NOMO-1 treated with dmso at 0.1 percent for 144 hours (cell line): ENCODE data around the gene MCAM.

ENCODE experiments used
- DNase-seq: peaks from one replicate; lab custom pipeline; 2025; ENCODE audit not compliant: unreplicated experiment; lab: John Stamatoyannopoulos, UW

MCAM gene

DNA sequence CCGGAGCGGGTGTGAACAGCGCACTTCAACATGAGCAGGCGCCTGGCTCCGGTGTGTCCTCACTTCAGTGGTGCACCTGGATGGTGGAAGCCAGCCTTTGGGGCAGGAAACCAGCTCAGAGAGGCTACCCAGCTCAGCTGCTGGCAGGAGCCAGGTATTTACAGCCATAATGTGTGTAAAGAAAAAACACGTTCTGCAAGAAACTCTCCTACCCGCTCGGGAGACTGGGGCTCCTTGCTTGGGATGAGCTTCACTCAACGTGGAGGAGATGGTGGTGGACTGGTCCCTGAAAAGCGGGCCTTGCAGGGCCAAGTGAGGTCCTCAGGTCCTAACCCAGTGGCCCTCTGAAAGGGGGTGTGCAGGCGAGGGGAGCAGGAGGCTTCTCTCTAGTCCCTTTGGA lies 7.5 kb downstream of the MCAM start:
- no peak for DNase-seq

DNA sequence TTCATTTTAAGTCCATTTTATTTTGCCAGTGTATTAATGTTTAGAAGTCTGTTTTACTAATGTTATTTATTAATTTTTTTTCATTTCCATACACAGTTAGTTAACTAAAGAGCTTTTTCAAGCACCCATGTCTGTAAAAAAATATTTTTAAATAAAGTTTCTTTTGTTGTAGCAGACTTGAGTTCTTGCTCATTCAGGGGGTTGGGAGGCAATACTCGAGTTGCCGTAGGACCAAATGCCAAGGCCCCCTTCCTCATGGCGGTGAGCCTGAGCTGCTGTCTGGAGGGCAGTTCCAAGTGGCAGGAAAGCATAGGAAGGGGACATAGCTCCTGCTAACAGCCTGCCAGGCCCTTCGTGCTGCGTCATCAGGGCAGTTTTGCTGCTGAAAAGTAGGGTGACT lies 9.0 kb downstream of the MCAM start:
- DNase-seq, result no peak

DNA sequence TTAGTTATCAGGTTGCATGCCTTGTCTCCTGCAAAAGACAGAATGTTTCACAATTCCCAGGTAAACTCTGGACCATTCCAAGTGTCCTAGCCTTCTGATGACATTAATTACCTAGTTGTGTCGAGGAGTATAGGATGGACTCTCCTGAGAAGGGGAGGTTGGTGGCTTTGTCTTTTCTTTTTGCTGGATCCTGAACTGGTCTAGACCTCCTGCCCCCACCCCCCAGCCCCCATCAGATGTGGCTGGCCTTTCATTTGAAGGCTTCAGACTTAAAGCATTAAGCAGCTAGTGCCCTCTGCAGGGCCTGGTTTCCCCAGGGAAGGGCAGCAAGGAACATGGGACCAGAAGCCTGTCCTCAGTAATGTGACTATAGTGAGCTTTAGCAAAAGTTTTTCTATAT lies 9.7 kb downstream of the MCAM start:
- DNase-seq, result no peak

DNA sequence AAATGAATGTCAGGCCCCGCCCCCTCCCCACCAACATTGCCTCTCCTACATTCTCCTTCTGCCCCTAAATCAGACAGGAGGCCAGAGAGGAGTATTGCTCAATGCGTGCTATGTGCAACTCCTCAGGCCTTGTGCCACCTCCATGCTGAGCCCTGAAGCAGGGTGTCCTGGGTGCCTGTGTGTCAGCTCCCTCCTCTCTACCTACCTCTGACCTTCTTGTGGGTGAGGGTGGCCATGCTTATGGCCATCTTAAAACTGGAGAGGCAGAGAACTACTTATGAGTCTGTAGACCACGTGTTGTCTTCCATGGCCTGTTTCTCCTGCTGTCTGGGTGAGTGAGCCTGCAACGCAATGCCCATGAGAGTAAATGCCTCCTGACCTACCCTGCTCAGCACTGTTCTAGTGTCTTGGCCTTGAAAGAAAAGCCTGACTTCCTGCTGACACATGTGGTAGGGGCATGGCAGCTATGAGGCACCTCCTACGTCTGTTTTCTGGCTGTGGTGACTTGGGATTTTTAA lies 10.5 kb downstream of the MCAM start:
- DNase-seq, result no peak

DNA sequence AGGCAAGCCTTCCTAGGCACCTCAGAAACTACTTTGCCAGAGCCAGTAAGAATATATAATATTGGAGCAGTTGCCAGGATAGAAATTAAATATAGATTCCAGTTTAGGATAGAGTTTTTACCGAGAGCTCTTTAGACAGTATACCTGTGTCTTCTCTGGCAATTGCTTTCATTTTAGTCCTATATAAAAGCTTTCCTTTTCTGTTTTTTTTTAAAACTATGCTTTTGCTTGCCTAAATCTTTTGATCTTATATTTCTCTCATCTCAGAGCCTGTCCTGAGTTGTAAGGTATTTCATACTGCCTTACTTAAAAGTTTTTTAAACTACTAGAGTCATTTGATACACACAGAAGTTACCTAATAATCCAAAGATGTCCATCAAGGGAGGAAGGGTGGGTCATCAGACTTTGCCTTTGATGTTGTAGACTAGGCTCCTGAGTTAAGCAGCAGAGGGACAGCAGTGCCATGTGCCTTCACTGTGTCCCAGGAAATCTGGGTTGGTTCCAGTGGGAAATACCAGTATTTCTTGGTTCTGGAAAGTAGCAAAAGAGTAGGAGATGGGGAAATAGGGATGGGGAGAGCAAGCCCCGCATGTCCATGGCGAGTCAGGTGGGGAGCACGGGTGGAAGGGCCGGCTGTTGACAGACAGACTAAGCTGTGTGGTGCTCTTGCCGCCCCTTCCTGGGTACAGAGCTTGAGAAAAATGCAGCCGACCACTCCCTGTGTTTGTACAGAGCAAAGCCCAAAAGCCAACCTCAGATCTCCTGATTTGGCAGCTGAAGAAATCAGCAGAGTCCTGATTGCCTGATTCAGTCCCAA lies 11.2 kb downstream of the MCAM start:
- DNase-seq, result no peak

DNA sequence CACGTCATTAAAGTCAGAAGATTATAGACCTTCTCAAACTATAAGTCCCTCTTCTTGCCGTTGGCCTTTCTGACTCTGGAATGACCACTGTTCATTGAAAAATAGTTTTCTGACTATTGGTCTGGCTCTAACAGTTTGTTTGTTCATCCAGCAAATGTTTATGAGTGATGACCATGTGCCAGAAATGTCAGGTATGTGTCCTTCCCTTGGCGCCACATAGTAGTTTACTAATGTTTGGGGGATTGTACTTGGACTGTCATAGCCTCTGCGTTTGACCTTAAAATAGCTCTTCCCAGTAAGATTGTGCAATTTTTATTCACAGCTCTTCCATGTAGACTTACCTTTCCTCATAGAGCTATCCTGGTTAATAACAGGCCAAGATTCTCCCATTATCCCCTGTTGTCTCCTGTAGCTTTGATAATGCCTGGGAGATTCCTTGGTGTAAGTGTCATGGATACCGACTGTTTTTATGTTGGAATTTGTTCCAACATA lies 13.7 kb downstream of the MCAM start:
- no peak for DNase-seq

DNA sequence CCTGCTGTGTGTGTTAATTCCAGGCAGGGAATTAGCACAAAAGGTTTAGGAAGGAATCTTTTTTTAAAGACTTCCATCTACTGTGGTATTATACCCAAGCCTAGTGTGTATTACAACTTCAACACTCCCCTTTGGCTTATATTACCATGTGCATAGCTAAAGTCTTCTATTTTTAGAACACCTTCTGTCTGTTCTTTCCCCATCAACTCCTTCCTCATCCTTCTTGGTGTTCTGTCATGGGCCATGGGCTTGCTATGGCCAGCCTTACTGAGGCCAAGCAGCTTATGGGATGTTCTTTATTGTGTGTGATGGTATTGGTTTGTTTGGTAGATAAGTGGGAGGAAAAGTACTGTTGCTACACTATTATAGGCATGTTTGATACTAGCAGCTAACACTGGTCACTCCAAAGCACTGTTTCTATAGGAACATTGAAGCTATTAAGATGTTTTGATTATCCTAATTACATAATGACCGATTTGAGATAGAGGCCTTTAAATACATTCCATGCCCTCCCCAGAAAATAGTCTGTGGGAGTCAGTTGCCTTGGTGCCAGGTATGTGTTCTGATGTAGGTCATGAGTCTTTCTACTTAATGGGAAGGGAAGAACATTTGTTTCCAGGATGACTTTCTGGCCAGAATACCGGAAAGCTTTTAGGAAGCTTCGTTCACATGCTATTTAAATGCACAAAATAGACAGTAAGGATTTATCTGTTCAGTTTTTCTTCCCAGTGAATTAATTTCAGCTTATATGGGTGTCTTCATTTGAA lies 16.5 kb downstream of the MCAM start:
- no peak for DNase-seq

DNA sequence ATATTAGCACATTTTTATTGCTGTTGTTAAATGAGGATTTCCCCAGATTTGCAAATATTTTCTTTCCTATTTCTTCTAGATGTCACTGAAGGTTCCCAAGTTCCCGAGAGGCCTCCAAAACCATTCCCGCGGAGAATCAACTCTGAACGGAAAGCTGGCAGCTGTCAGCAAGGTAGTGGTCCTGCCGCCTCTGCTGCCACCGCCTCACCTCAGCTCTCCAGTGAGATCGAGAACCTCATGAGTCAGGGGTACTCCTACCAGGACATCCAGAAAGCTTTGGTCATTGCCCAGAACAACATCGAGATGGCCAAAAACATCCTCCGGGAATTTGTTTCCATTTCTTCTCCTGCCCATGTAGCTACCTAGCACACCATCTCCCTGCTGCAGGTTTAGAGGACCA lies 17.5 kb downstream of the MCAM start:
- no peak for DNase-seq

DNA sequence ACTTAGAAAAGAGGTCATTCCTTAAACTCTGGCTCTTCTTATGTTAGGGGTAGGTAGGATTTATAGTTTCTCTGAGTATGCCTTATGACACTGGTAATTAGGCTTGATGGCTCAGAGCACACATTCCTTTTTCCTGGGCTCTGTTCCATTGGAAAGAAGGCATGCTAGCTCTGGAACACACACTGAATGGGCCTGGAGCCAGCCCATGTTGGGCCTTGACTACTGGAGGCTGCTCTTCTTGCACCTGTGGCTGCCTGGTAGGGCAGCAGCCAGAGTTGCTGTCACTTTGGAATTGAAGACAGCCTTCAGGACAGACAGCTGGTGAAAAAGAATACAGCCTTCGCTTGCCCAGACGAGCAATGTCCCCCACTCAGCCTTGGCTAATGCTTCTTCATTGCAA lies 18.2 kb downstream of the MCAM start:
- DNase-seq, result no peak

DNA sequence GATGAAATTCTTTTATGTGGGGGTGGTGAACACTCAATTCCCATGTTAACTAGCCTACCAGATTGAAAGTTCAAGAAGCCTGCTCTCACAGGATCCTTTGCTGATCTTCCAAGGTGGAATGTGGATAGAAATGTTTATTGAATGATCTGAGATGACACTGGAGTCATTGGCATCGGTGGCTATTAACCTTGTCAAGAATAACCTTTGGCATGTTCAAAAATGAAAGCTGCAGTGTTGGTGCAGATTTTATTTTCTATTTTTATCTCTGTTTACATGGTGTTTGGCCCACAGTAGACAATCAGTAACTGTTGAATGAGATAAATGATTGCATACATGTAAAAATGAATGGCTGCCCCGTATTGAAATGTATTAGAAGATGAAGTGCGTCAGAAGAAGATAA lies 19.0 kb downstream of the MCAM start:
- DNase-seq, result no peak

DNA sequence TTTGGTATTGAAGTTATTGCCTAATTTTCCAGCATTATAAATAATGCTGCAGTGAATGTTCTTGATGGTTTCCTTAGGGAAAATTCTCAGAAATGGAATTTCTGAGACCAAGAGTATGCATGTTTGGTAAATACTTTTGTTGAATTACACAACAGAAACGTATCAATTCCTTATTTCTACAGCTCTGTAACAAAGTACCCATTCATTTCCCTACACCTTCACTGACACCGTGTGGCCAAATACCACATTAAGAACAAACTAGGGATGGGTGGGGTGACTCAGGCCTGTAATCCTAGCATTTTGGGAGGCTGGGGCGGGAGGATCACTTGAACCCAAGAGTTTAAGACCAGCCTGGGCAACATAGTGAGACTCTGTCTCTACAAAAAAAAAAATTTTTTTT lies 21.8 kb downstream of the MCAM start:
- no peak for DNase-seq

DNA sequence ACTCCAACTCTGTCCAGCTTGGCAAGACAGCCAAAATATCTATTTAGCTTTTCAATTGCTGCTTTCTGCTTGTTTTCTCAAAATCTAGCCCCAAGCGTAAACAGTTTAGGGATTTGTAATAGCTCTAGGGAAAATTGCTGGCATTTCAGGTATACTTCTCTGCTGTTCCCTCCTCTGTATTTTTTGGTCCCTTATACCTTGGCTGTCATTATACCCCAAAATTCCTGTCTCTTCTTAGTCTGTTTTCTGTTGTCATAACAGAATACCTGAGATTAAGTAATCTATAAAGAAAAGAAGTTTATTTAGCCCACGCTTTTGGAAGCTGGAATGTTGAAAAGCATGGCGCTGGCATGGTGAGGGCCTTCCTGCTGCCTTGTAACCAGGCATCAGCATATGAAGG lies 23.5 kb downstream of the MCAM start:
- no peak for DNase-seq

DNA sequence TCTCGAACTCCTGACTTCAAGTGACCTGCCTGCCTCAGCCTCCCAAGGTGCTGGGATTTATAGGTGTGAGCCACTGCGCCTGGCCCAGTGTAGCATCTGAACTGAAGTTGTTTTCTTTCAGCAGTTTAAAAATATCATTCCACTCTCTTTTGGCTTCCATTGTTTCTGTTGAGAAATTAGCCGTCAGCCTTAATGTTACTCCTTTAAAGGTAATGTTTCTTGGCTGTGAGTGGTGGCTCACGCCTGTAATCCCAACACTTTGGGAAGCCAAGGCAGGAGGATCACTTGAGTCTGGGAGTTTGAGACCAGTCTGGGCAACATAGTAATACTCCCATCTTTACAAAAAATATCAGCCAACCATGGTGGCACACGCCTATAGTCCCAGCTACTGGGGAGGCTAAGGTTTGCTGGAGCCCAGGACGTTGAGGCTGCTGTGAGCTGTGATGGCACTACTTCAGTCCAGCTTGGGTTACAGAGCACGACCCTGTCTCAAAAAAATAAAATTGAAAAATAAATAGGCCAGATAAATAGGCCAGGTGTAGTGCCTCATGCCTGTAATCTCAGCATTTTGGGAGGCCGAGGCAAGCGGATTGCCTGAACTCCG lies 25.9 kb downstream of the MCAM start:
- DNase-seq, result no peak

DNA sequence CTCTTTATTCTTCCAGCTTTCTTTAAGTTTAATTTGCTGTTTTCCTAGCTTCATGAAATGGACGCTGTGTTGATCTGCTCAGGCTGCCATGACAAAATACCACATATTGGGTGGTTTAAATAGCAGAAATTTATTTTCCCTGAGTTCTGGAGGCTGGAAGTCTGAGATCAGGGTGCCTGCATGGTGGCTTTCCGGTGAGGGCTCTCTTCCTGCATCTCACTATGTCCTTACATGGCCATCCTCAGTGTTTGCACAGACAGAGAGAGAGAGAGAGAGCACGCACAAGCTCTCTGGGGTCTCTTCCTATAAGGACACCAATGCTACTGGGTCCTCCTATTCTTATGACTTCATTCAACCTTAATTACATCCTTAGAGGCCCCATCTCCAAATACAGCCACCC lies 28.7 kb downstream of the MCAM start:
- DNase-seq, result no peak

DNA sequence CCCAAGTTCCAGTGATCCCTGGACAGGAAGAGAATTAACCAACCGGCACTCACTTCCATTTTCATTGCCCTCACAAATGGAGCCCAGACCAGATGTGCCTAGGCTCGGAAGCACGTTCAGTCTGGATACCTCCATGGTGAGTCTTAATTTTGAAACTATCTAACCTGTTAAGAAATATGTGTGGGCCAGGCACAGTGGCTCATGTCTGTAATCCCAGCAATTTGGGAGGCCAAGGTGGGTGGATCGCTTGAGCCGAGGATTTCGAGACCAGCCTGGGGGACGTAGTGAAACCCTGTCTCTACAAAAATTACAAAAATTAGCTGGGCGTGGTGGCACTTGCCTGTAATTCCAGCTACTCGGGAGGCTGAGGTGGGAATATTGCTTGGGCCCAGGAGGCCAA lies 31.5 kb downstream of the MCAM start:
- no peak for DNase-seq

DNA sequence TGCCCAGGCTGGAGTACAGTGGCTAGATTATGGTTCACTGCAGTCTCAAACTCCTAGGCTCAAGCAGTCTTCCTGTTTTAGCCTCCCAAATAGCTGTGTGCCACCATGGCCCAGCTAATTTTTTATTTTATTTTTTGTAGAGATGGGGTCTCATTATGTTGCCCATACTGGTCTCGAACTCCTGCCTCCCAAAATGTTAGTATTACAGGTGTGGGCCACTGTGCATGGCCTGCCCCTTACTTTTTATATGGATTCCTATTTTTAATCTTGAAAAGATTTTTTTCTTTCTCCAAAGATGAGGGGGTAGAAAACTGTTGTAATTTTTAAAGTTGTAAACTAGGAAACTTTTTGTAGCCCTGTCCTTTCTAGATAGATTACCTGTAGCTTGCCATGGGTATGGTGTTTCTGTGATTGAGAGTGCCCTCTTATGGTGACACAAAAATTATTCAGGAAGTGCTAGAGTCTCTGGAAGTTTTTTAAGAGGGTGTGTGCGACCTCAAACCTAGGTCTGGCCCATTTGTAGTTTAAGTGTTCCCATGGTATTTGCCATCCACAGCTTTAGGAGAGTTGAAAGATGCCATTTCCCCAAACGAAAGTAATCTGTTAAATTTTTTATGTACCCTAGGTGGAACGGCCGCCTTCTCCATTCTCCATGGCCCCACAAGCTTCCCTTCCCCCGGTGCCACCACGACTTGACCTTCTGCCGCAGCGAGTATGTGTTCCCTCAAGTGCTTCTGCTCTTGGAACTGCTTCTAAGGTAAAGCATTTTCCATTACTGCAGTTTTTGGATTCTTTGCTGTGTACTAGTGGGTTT lies 32.4 kb downstream of the MCAM start:
- peak; percentile 21 for DNase-seq

DNA sequence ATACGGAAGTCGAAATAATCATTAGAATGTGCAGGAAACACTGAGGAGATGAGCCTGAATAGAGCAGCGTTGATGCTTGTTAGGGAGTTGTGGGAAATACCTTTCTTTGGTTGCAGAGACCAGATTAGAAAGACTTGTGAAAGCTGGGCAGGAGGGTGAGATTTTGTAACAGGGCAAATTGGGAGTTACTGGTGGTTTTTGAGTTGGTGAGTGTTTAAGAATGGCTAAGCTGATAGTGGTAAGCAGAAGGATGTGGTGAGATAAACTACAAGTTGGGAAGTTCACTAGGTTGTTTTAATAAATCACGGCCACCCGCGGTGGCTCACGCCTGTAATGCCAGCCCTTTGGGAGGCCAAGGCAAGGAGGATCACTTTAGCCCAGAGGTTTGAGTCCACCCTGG lies 34.4 kb downstream of the MCAM start:
- no peak for DNase-seq

DNA sequence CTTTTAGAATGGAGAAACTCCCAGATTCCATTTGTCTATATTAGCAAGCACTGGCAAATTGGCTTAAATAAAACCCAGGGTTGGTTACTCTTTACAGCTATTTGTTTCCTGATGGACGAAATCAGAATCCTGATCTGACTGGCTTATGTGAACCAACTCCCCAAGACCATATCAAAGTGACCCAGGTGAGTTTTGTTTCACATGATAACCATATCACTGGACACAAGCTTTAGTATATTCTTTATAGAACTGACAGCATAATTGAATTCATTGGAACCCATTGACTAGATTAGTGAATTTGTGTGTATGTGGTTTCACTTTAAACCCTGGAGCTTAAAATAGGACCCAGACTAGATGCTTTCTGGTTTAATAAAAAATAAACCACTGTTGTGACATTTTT lies 39.3 kb downstream of the MCAM start:
- DNase-seq, result no peak

DNA sequence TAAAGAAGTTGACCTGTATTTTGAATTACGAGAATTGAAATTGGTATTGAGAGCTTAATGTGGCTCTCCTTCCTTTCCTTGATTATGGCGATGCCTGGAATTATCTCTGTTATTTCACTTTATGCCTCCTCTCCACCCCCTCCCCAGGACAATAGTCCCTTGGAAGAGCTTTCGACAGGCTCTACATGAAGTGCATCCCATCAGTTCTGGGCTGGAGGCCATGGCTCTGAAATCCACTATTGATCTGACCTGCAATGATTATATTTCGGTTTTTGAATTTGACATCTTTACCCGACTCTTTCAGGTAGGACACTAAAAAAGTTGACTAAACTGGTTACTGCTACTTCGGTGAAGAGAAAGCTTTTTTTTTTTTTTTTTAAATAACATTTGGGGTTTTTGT lies 43.2 kb downstream of the MCAM start:
- no peak for DNase-seq

DNA sequence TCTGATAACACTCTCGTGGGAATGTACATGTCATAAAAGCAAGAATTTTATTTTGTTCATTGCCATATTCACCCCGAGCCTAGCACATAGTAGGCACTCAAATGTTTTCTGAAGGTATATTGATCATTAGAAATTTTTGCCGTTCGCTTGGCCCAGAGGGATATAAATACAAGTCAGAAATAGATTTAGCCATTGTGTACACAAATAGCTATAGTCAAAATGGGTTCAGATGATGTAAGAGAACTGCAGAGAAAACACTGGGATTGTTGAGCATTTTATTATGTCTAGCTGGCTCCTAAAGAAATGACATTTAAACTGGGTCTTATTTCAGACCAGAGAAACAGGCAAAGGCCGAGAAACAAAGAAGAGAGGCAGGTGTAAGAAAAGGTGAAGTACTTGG lies 49.3 kb downstream of the MCAM start:
- DNase-seq, result no peak
